Transverse colon (tissue), 4 donors: ENCODE measurements around the gene GPR26. TPM values are rescaled to one million over a fixed set of nuclear protein-coding genes. Genes with fewer than 3 reads are reported as not detected.

Source experiments
- DNase-seq: peaks from one replicate; pipeline ENCODE4 v3.0.0-alpha.2; 2019
- H3K27ac ChIP-seq, 4 donors: fragments of 200-600 bp; sonication (generic); 2 replicates each; pipeline ENCODE4 v1.5.1; 2016 to 2018; ENCODE audit warnings: inconsistent platforms in 4 of 4
- H3K27me3 ChIP-seq: fragments of 200-600 bp; sonication (generic); 2 replicates; pipeline ENCODE4 v1.5.1; 2017; ENCODE audit warnings: inconsistent platforms
- H3K36me3 ChIP-seq, 4 donors: fragments of 200-600 bp; sonication (generic); 2 replicates each; pipeline ENCODE4 v1.5.1; 2017 to 2019; ENCODE audit warnings: inconsistent platforms in 4 of 4
- H3K4me1 ChIP-seq, 4 donors: fragments of 200-600 bp; sonication (generic); 2 replicates each; pipeline ENCODE4 v1.5.1; 2017 to 2020; ENCODE audit warnings: inconsistent platforms in 4 of 4
- H3K4me3 ChIP-seq, 4 donors: fragments of 200-600 bp; sonication (generic); 1 replicate in 1 of 4; 2 replicates in 3 of 4; pipeline versions ENCODE4 v1.5.1 to v1.6.1; 2017 to 2019; ENCODE audit warnings: inconsistent platforms in 4 of 4
- H3K9me3 ChIP-seq, 2 donors: fragments of 200-600 bp; sonication (generic); 2 replicates each; pipeline ENCODE4 v1.5.1; 2017 to 2019; ENCODE audit warnings: inconsistent platforms in 2 of 2
- EP300 ChIP-seq: sonication (generic); formaldehyde crosslinking; IDR thresholded peaks from one replicate; pipeline ENCODE4 v1.6.1; 2017; ENCODE audit warnings: antibody characterized with exemption, low read depth
- POLR2A ChIP-seq: fragments of 450-650 bp; IDR thresholded peaks from one replicate; pipeline ENCODE4 v1.6.1; 2016; ENCODE audit warnings: antibody characterized with exemption, mild to moderate bottlenecking, moderate library complexity
- POLR2AphosphoS5 ChIP-seq, 3 donors: sonication (generic); formaldehyde crosslinking; IDR thresholded peaks; one replicate each; pipeline ENCODE4 v1.6.1; 2016; ENCODE audit warnings: antibody characterized with exemption in 3 of 3
- WGBS, 2 donors: methylation state at CpG; one replicate each; pipeline ENCODE4 v1.1.5; 2018; ENCODE audit warnings: low coverage in 1 of 2; 5-methylcytosine and 5-hydroxymethylcytosine counted together
- in situ Hi-C, 4 donors: fragments of 200-750 bp; cut with MboI; loops; one replicate each; pipeline versions ENCODE4 v1.15.0 to v1.15.1; 2017; ENCODE audit warnings: low sequenced_read_pairs in 3 of 4, low pct_ligation_motif_present in 1 of 4, low pct_unique_long_range_greater_than_20kb in 1 of 4
- intact Hi-C: fragments of 100-400 bp; cut with DNase I; formaldehyde crosslinking; loops from one replicate; pipeline ENCODE4 v1.15.1; 2023; ENCODE audit warnings: low total_unique reads
- total RNA-seq, 4 donors: library from RNA; depleted of rRNA; stranded (reverse); fragments of >200 nt; gene quantifications; one replicate each; pipeline ENCODE4 v1.1.0, GENCODE V29; 2016
- TF ChIP-seq, protein P1 (sequence below), 5 experiments: fragments of 200-600 bp in 3 of 5; fragments of 450-650 bp in 2 of 5; sonication (generic) in 3 of 5; IDR thresholded peaks; 1 replicate in 2 of 5; 2 replicates in 3 of 5; pipeline ENCODE4 v1.5.1; 2016 to 2017; ENCODE audit warnings: antibody characterized with exemption in 5 of 5, inconsistent platforms in 3 of 5, mild to moderate bottlenecking in 2 of 5, moderate library complexity in 1 of 5

Gene GPR26
- total RNA-seq, 4 donors from 2014 or later: not detected

DNA sequence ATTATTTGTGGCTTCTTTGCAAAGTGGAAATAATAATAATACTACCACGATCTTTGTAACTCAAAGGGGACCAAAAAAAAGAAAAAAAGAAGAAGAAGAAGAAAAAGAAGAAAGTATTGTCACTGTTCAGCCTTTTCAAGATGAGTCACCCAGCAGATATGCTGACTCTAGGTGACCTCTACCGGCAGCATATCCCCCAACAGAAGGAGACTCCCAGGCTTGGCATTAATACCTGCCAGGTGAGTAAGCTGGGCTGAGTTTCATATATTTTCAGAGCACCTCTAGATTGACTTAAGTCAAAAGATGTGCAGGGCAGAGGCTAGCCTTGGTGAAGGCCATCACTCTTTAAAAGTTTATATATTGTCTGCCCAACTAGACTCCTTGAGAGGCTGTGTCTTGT, 30.4 kb upstream of the GPR26 start:
- Histone ChIP-seq H3K36me3 (no peaks in the 10 kb centered on the region), H3K4me3 (no peak overlapping the region), H3K27me3 (no peaks in the 10 kb centered on the region), H3K9me3 (no peaks in the 10 kb centered on the region), H3K27ac (no peak overlapping the region), H3K4me1 (no peaks in the 10 kb centered on the region)
- intact Hi-C loops: no loop called here
- TF ChIP-seq EP300: no peak
- TF ChIP-seq, protein P1, sequence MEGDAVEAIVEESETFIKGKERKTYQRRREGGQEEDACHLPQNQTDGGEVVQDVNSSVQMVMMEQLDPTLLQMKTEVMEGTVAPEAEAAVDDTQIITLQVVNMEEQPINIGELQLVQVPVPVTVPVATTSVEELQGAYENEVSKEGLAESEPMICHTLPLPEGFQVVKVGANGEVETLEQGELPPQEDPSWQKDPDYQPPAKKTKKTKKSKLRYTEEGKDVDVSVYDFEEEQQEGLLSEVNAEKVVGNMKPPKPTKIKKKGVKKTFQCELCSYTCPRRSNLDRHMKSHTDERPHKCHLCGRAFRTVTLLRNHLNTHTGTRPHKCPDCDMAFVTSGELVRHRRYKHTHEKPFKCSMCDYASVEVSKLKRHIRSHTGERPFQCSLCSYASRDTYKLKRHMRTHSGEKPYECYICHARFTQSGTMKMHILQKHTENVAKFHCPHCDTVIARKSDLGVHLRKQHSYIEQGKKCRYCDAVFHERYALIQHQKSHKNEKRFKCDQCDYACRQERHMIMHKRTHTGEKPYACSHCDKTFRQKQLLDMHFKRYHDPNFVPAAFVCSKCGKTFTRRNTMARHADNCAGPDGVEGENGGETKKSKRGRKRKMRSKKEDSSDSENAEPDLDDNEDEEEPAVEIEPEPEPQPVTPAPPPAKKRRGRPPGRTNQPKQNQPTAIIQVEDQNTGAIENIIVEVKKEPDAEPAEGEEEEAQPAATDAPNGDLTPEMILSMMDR (IDR thresholded peaks at IDR 0.05): no peak
- TF ChIP-seq POLR2A: no peak
- TF ChIP-seq POLR2AphosphoS5 (IDR thresholded peaks at IDR 0.05): no peak
- 34 to 78% methylated on average over 1 to 2 of the region's 2 CpGs for WGBS, 2 donors
- in situ Hi-C loops: no loop called here
- no peak for DNase-seq

DNA sequence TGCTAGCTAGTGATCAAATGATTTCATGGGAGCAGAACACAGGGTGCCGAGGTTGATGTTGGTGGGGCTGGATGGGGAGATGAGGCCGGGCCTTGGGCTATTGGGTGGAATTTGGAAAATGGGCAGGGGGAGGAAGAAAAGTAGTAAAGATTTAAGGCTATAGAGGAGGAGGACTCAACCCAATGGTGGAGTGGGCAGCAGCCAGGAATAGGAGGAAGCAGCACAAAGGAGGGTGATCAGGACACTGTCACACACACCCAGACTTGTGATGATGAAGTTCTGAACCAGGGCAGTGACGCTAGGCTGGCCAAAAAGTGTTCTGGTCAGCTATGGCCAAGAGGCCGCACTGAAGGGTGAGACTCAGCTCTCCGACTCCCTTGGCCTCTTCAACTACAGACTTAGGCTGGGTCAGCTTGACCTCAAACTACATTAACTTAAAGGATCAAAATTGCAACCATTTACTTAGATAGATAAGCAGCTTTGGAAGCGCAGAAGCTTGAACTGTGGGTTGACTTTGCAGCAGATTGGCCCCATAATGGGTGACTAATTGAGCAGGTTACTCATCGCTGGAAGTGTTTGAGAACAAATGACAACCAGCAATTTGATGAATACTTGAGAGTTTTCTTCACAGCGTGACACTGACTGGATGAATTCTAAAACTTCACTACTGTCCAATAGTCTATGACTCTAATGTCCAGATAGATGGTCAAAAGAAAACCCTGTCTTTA, 29.4 kb upstream of the GPR26 start:
- no peak for DNase-seq
- no peaks in the 10 kb centered on the region for H3K9me3 ChIP-seq
- in situ Hi-C loops (no loop called here), intact Hi-C loops (no loop called here)
- no peak overlapping the region for H3K27ac ChIP-seq
- no peaks in the 10 kb centered on the region for H3K4me1 ChIP-seq
- no peaks in the 10 kb centered on the region for H3K27me3 ChIP-seq
- no peaks in the 10 kb centered on the region for H3K36me3 ChIP-seq
- 80 to 89% methylated on average over 4 to 7 of the region's 8 CpGs for WGBS, 2 donors
- TF ChIP-seq, protein P1 (IDR thresholded peaks at IDR 0.05): no peak
- no peak for TF ChIP-seq POLR2A
- no peak for TF ChIP-seq POLR2AphosphoS5 (IDR thresholded peaks at IDR 0.05)
- no peak for TF ChIP-seq EP300
- H3K4me3 ChIP-seq: no peak overlapping the region

GRCh38 chr10:123637326-123637880, 28.8 kb upstream of the GPR26 start:
- intact Hi-C loops (no loop called here), in situ Hi-C loops (no loop called here)
- H3K27ac ChIP-seq: no peak overlapping the region
- no peaks in the 10 kb centered on the region for H3K4me1 ChIP-seq
- H3K27me3 ChIP-seq: no peaks in the 10 kb centered on the region
- H3K9me3 ChIP-seq: no peaks in the 10 kb centered on the region
- 60 to 71% methylated on average over 1 to 6 of the region's 6 CpGs for WGBS, 2 donors
- H3K36me3 ChIP-seq: no peaks in the 10 kb centered on the region
- no peak overlapping the region for H3K4me3 ChIP-seq
- DNase-seq: no peak
- TF ChIP-seq EP300 (no peak), POLR2AphosphoS5 (IDR thresholded peaks at IDR 0.05) (no peak), POLR2A (no peak)
- TF ChIP-seq, protein P1 (IDR thresholded peaks at IDR 0.05): no peak

DNA sequence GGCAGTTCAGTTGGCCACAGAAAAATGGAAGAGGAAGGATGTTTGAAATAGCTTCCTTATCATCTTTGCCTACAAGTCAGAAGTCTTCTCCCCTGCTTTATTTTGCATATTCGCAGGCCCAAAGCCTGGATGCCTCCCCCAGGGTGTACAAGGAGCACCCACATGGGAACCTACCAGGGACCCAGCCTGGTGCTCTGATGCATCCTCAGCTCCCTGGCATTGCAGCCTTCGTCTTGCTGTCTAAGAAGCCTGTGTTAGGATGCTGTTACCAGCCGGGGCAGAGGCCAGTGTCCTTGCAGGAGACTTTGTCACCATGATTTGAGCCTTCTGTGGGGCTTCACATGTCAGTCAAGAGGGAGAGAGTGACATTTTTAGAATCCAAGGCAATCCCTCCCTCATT, 27.0 kb upstream of the GPR26 start:
- DNase-seq: no peak
- no peak overlapping the region for H3K4me3 ChIP-seq
- H3K9me3 ChIP-seq: no peaks in the 10 kb centered on the region
- no peak overlapping the region for H3K27ac ChIP-seq
- intact Hi-C loops: no loop called here
- in situ Hi-C loops: no loop called here
- 75 to 100% methylated on average over 1 to 3 of the region's 3 CpGs for WGBS, 2 donors
- no peaks in the 10 kb centered on the region for H3K4me1 ChIP-seq
- TF ChIP-seq POLR2A (no peak), EP300 (no peak), POLR2AphosphoS5 (IDR thresholded peaks at IDR 0.05) (no peak)
- TF ChIP-seq, protein P1 (IDR thresholded peaks at IDR 0.05): no peak
- H3K36me3 ChIP-seq: no peaks in the 10 kb centered on the region
- H3K27me3 ChIP-seq: no peaks in the 10 kb centered on the region
